HepG2 (cell line): ENCODE results near the gene PRKCE. TPM values are rescaled to one million over a fixed set of nuclear protein-coding genes. Genes with fewer than 3 reads are reported as not detected.

Source experiments
- ATAC-seq: fragments of 200-7000 bp; cut with Tn5 transposase; 3 replicates; pipeline ENCODE4 v1.9.1; 2020; ENCODE audit warnings: mild to moderate bottlenecking, moderate library complexity
- BruUV-seq: library from RNA; stranded (reverse); fragments of 400-500 nt; replicated peaks from 2 replicates; lab custom pipeline; 2021; lab: Mats Ljungman, UMichigan
- CTCF ChIA-PET: fragments of 300-600 bp; formaldehyde crosslinking; extraction: SDS; loops from one replicate; lab custom pipeline; 2021; ENCODE audit warnings: low total read pairs, inconsistent platforms, low intra/inter-chr PET ratio; lab: Yijun Ruan, JAX
- POLR2A ChIA-PET: fragments of 350-600 bp; sonication (Branson Sonifier 250); formaldehyde crosslinking; loops from one replicate; lab custom pipeline; 2020; ENCODE audit warnings: antibody characterized with exemption, inconsistent platforms; lab: Yijun Ruan, JAX
- DNase-seq: peaks from one replicate; pipeline ENCODE4 v3.0.0-alpha.2; 2015; ENCODE audit warnings: low spot score
- FAIRE-seq: peaks from 3 replicates; lab custom pipeline; 2011; peaks lifted over from hg19 to GRCh38; lab: Jason Lieb, UNC
- H2AFZ ChIP-seq: one replicate; pipeline ENCODE4 v1.6.1; 2011; ENCODE audit warnings: low read length, inconsistent platforms
- H3K27ac ChIP-seq: fragments of 300-600 bp; 3 replicates; pipeline ENCODE4 v1.8.0; 2011; ENCODE audit warnings: mixed run types, mild to moderate bottlenecking, mixed read lengths, low read length, inconsistent platforms; ENCODE audit not compliant: insufficient read depth; ENCODE audit errors: extremely low read length
- H3K27me3 ChIP-seq, 2 experiments: fragments of 200-600 bp in 1 of 2; 2 replicates in 1 of 2; 3 replicates in 1 of 2; pipeline versions ENCODE4 v1.6.0 to v1.8.0; 2011; ENCODE audit warnings: low read length in 2 of 2, mild to moderate bottlenecking in 2 of 2, moderate library complexity in 2 of 2, inconsistent platforms in 1 of 2; ENCODE audit not compliant: insufficient read depth in 2 of 2, control insufficient read depth in 1 of 2
- H3K36me3 ChIP-seq, 2 experiments: fragments of 200-600 bp in 1 of 2; replicated peaks in 1 of 2; 2 replicates in 1 of 2; 3 replicates in 1 of 2; pipeline versions ENCODE4 v1.5.1 to v1.8.0; 2011; ENCODE audit warnings: low read length in 2 of 2, inconsistent platforms in 1 of 2; ENCODE audit not compliant: insufficient read depth in 2 of 2, control insufficient read depth in 1 of 2
- H3K4me1 ChIP-seq: 2 replicates; pipeline ENCODE4 v1.5.1; 2012; ENCODE audit warnings: low read length, inconsistent platforms; ENCODE audit not compliant: insufficient read depth
- H3K4me2 ChIP-seq: 2 replicates; pipeline ENCODE4 v1.6.0; 2011; ENCODE audit warnings: low read depth, low read length, inconsistent platforms
- H3K4me3 ChIP-seq, 3 experiments: fragments of 200-600 bp in 1 of 3; sonication (generic), shearing (Covaris generic) in 1 of 3; replicated peaks in 1 of 3; 2 replicates each; pipeline ENCODE4 v1.5.1; 2011 to 2016; ENCODE audit warnings: low read length in 3 of 3, inconsistent platforms in 2 of 3, low read depth in 2 of 3, mild to moderate bottlenecking in 2 of 3, control low read depth in 1 of 3, mixed read lengths in 1 of 3; ENCODE audit not compliant: insufficient read depth in 1 of 3
- H3K79me2 ChIP-seq: one replicate; pipeline ENCODE4 v1.6.1; 2011; ENCODE audit warnings: low read length, inconsistent platforms; ENCODE audit not compliant: insufficient read depth
- H3K9ac ChIP-seq: 2 replicates; pipeline ENCODE4 v1.6.0; 2011; ENCODE audit warnings: mild to moderate bottlenecking, low read depth, low read length, inconsistent platforms; ENCODE audit not compliant: insufficient read depth
- H3K9me3 ChIP-seq: 2 replicates; pipeline ENCODE4 v1.5.1; 2012; ENCODE audit warnings: mild to moderate bottlenecking, low read length
- H4K20me1 ChIP-seq: 2 replicates; pipeline ENCODE4 v1.6.0; 2011; ENCODE audit warnings: inconsistent platforms, mild to moderate bottlenecking, low read length, moderate library complexity; ENCODE audit not compliant: insufficient read depth
- HDAC2 ChIP-seq: sonication (generic); formaldehyde crosslinking; IDR thresholded peaks from 2 replicates; pipeline ENCODE4 v1.4.0; 2020; ENCODE audit warnings: missing genetic modification reagents
- IKZF5 ChIP-seq: IDR thresholded peaks from 2 replicates; pipeline ENCODE4 v1.6.1; 2018; ENCODE audit warnings: missing genetic modification reagents, mild to moderate bottlenecking, missing compliant biosample characterization
- KLF6 ChIP-seq: IDR thresholded peaks from 2 replicates; pipeline ENCODE4 v1.8.0; 2016; ENCODE audit warnings: missing biosample characterization, missing genetic modification reagents
- LBX2 ChIP-seq: sonication (generic); formaldehyde crosslinking; IDR thresholded peaks from 2 replicates; pipeline ENCODE4 v1.5.0; 2020; ENCODE audit warnings: missing genetic modification reagents, mild to moderate bottlenecking, borderline replicate concordance
- MLX ChIP-seq: IDR thresholded peaks from 2 replicates; pipeline ENCODE4 v1.6.1; 2016
- NR2C2 ChIP-seq: sonication (generic); formaldehyde crosslinking; IDR thresholded peaks from 2 replicates; pipeline ENCODE4 v1.4.0; 2020; ENCODE audit warnings: missing genetic modification reagents, mild to moderate bottlenecking, moderate library complexity, borderline replicate concordance
- RBAK ChIP-seq: sonication (generic); formaldehyde crosslinking; IDR thresholded peaks from 2 replicates; pipeline ENCODE4 v1.5.1; 2020; ENCODE audit warnings: mild to moderate bottlenecking, missing genetic modification reagents
- TCF7 ChIP-seq: sonication (generic); IDR thresholded peaks from 2 replicates; pipeline ENCODE4 v1.6.1; 2016; ENCODE audit warnings: antibody characterized with exemption, low read depth
- TFDP1 ChIP-seq: IDR thresholded peaks from 2 replicates; pipeline ENCODE4 v1.6.1; 2016; ENCODE audit warnings: missing compliant biosample characterization, missing genetic modification reagents, borderline replicate concordance
- THAP7 ChIP-seq: sonication (generic); formaldehyde crosslinking; IDR thresholded peaks from 2 replicates; pipeline ENCODE4 v1.8.1; 2023; ENCODE audit warnings: mild to moderate bottlenecking, missing genetic modification reagents
- ZC3H13 ChIP-seq: sonication (generic); formaldehyde crosslinking; IDR thresholded peaks from 2 replicates; pipeline ENCODE4 v1.8.1; 2023; ENCODE audit warnings: mild to moderate bottlenecking, missing genetic modification reagents, moderate library complexity
- ZEB1 ChIP-seq: IDR thresholded peaks from 2 replicates; pipeline ENCODE4 v1.6.1; 2012; ENCODE audit warnings: mild to moderate bottlenecking, low read depth, inconsistent platforms; ENCODE audit not compliant: insufficient replicate concordance
- ZNF264 ChIP-seq: sonication (generic); formaldehyde crosslinking; IDR thresholded peaks from 2 replicates; pipeline ENCODE4 v1.4.0; 2020; ENCODE audit warnings: missing genetic modification reagents
- ZNF33A ChIP-seq: sonication (generic); formaldehyde crosslinking; IDR thresholded peaks from 2 replicates; pipeline ENCODE4 v1.5.1; 2020; ENCODE audit warnings: missing genetic modification reagents, mild to moderate bottlenecking, moderate library complexity, borderline replicate concordance
- ZNF619 ChIP-seq: sonication (generic); formaldehyde crosslinking; IDR thresholded peaks from 2 replicates; pipeline ENCODE4 v1.4.0; 2020; ENCODE audit warnings: mild to moderate bottlenecking, missing genetic modification reagents
- ZNF724P ChIP-seq: sonication (generic); formaldehyde crosslinking; IDR thresholded peaks from 2 replicates; pipeline ENCODE4 v1.8.0; 2022; ENCODE audit warnings: missing genetic modification reagents, borderline replicate concordance
- ZNF75D ChIP-seq: sonication (generic); formaldehyde crosslinking; IDR thresholded peaks from 2 replicates; pipeline ENCODE4 v1.8.1; 2023; ENCODE audit warnings: missing genetic modification reagents, mild to moderate bottlenecking, borderline replicate concordance
- ZSCAN21 ChIP-seq: sonication (generic); formaldehyde crosslinking; IDR thresholded peaks from 2 replicates; pipeline ENCODE4 v1.8.0; 2022; ENCODE audit warnings: mild to moderate bottlenecking, missing genetic modification reagents, moderate library complexity, borderline replicate concordance
- ZSCAN30 ChIP-seq: sonication (generic); formaldehyde crosslinking; IDR thresholded peaks from 2 replicates; pipeline ENCODE4 v1.5.0; 2020; ENCODE audit warnings: mild to moderate bottlenecking, missing genetic modification reagents
- WGBS: methylation state at CpG from one replicate; pipeline ENCODE4 v1.1.6; 2017; ENCODE audit warnings: low lambda C conversion rate; 5-methylcytosine and 5-hydroxymethylcytosine counted together
- in situ Hi-C: cut with HindIII; loops from 2 replicates; pipeline ENCODE4 v1.10.0; 2017; ENCODE audit warnings: low pct_unique_long_range_greater_than_20kb; ENCODE audit not compliant: extremely low pct_ligation_motif_present
- intact Hi-C: fragments of 100-400 bp; cut with micrococcal nuclease; formaldehyde crosslinking; loops from one replicate; pipeline ENCODE4 v1.10.0; 2022; ENCODE audit not compliant: unreplicated experiment
- polyA plus RNA-seq, 8 experiments: library from polyadenylated mRNA; depleted of rRNA in 3 of 8; stranded (reverse) in 7 of 8; unstranded in 1 of 8; fragments of >200 nt; fragmentation: Illumina TruSeq in 4 of 8; extraction: Trizol in 4 of 8; gene quantifications; 2 replicates each; pipeline versions ENCODE4 v1.2.1 to v1.2.3, GENCODE V29; 2011 to 2016; ENCODE audit warnings: low read depth in 4 of 8, missing spikeins in 1 of 8, mixed read lengths in 1 of 8; ENCODE audit not compliant: insufficient read depth in 1 of 8
- total RNA-seq, 5 experiments: library from RNA; depleted of rRNA; stranded (reverse); fragments of >200 nt; fragmentation: Illumina TruSeq; extraction: Trizol; gene quantifications; 2 replicates each; pipeline ENCODE4 v1.2.3, GENCODE V29; 2016; ENCODE audit warnings: low read depth in 1 of 5
- TF ChIP-seq, protein P1 (sequence below): sonication (generic); formaldehyde crosslinking; IDR thresholded peaks from 2 replicates; pipeline ENCODE4 v1.5.0; 2020; ENCODE audit warnings: mild to moderate bottlenecking, low read depth, missing genetic modification reagents, borderline replicate concordance

Gene PRKCE
- total and polyA plus RNA-seq, 2 of the 13 experiments (the other 11 are each of a cell fraction or from before 2014, with no cell fraction given): 1.0 to 3.9 TPM

DNA sequence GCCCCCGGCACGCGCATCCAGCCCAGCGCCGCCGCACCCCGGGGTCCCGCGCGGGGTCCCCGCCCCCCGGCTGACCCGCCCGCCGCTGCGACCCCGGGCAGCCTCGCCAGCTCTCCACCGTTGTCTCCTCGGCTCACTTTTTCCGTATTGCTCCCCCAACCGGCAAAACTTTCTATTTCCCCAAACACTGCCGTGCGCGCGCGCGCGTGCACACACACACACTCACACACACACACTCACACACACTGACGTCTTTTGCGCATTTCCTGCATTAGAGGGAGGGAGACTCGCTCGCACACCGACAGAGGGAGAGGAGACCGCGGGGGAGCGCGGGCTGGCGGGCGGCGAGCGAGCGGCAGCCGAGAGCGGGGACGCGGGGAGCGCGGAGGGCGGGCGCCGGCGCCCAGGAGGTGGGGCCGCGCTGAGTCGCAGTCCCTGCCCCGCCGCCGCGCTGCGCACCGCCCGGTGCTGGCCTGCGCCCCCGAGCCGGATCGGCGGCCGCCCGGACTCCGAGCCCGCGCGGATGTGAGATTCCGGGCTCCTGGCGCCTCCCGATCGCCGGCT, 542 bp upstream of the PRKCE start:
- in situ Hi-C loops (no loop called here), intact Hi-C loops (loop anchor here (2.0 kb wide), 1 partner anchor 644 kb away; no protein-coding TSS in a partner anchor)
- no TSS peak for BruUV-seq
- no peak for TF ChIP-seq ZNF75D (CRISPR knock-in tag)
- TF ChIP-seq, protein P1, sequence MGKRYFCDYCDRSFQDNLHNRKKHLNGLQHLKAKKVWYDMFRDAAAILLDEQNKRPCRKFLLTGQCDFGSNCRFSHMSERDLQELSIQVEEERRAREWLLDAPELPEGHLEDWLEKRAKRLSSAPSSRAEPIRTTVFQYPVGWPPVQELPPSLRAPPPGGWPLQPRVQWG: no peak
- TF ChIP-seq LBX2 (CRISPR knock-in tag): no peak
- 0 out of 2 replicates have a peak, but pooled peaks have one; percentile 62 for TF ChIP-seq KLF6 (CRISPR knock-in tag)
- no peak for TF ChIP-seq TCF7
- TF ChIP-seq HDAC2: peak; percentile 64; the same call in 1 of the 2 replicates
- TF ChIP-seq ZC3H13 (CRISPR knock-in tag): peak; percentile 88; the same call in 1 of the 2 replicates
- TF ChIP-seq ZNF33A (CRISPR knock-in tag): no peak
- peak; percentile 22; the same call in 1 of the 2 replicates for TF ChIP-seq ZNF264 (CRISPR knock-in tag)
- TF ChIP-seq ZSCAN30: no peak
- no peak for TF ChIP-seq ZNF724P (CRISPR knock-in tag)
- no peak for TF ChIP-seq ZEB1
- TF ChIP-seq THAP7 (CRISPR knock-in tag): peak; percentile 74; the same call in 1 of the 2 replicates
- TF ChIP-seq ZNF619 (CRISPR knock-in tag): no peak
- peak; percentile 89 for TF ChIP-seq TFDP1
- no peak for TF ChIP-seq IKZF5 (CRISPR knock-in tag)
- TF ChIP-seq MLX (CRISPR knock-in tag): no peak
- peak; percentile 75; the same call in 1 of the 2 replicates for TF ChIP-seq ZSCAN21 (CRISPR knock-in tag)
- no peak for TF ChIP-seq RBAK (CRISPR knock-in tag)
- peak; percentile 51 for TF ChIP-seq NR2C2 (CRISPR knock-in tag)

More for the DNA sequence above, 542 bp upstream of the PRKCE start:
- WGBS: 2% methylated on average over 42 of the region's 79 CpGs
- Histone ChIP-seq H3K9me3 (no peaks in the 10 kb centered on the region), H3K27ac (peak overlapping the region; percentile 57), H3K36me3 (no peaks in the 10 kb centered on the region), H3K4me1 (peaks cover 42% of the 10 kb centered on the region), H3K9ac (peak overlapping the region; percentile 50), H3K4me3 (peak overlapping the region; percentile 80 to 89 (median 82)), H2AFZ (no peak overlapping the region), H3K27me3 (peaks cover 0 to 15% of the 10 kb centered on the region in 2 experiments; a peak in 2 of 5 replicates), H3K79me2 (no peaks in the 10 kb centered on the region), H3K4me2 (peak overlapping the region; percentile 94), H4K20me1 (no peaks in the 10 kb centered on the region)
- peak; percentile 95 for FAIRE-seq
- ChIA-PET CTCF (interaction anchor here (1.6 kb wide), 1 partner anchor 128 kb away, joined by 5 read pairs; no protein-coding TSS in a partner anchor), POLR2A (interaction anchor here (1.1 to 1.5 kb wide), 4 partner anchors 11 to 341 kb away, joined by 3 to 6 read pairs (median 4); no protein-coding TSS in a partner anchor)
- peak; percentile 92 for DNase-seq
- ATAC-seq: peak; percentile 88
